ENCODE measurements around the gene PAQR7. TPM values are rescaled to one million over a fixed set of nuclear protein-coding genes. Genes with fewer than 3 reads are reported as not detected.
A peak's percentile ranks its signal among the peaks of the same experiment; 100 is the strongest.

The PAQR7 gene
- total RNA-seq, 2 donors from 2014 or later: 2.5 to 3.4 TPM

DNA sequence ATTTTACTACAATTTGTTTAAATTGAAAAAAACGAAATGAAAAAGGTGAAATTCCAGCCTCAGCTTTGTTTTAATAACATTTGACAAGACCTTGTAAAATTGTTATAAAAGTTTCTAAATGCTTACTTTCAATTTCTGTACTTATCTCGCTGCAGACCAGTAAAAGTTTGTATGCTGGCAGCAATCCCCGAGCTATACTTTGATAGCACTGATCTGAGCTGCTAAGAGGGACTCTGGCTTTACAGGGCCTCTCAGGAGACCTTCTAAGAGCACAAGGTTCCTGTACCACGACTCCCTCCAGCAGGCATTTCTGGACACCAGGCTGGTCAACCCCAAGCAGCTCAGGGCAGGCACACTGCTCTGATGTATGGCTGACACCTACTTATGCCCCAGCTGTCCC, 17.6 kb upstream of the PAQR7 start:
- no peak for DNase-seq
- H3K9me3 ChIP-seq: no peaks in the 10 kb centered on the region
- TF ChIP-seq, protein P1, sequence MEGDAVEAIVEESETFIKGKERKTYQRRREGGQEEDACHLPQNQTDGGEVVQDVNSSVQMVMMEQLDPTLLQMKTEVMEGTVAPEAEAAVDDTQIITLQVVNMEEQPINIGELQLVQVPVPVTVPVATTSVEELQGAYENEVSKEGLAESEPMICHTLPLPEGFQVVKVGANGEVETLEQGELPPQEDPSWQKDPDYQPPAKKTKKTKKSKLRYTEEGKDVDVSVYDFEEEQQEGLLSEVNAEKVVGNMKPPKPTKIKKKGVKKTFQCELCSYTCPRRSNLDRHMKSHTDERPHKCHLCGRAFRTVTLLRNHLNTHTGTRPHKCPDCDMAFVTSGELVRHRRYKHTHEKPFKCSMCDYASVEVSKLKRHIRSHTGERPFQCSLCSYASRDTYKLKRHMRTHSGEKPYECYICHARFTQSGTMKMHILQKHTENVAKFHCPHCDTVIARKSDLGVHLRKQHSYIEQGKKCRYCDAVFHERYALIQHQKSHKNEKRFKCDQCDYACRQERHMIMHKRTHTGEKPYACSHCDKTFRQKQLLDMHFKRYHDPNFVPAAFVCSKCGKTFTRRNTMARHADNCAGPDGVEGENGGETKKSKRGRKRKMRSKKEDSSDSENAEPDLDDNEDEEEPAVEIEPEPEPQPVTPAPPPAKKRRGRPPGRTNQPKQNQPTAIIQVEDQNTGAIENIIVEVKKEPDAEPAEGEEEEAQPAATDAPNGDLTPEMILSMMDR (IDR thresholded peaks at IDR 0.05): no peak
- no peaks in the 10 kb centered on the region for H3K27me3 ChIP-seq
- intact Hi-C loops (cut with DNase I): no loop called here
- peak overlapping the region; percentile 14 for H3K27ac ChIP-seq
- no peaks in the 10 kb centered on the region for H3K36me3 ChIP-seq
- H3K4me1 ChIP-seq: peaks cover 5% of the 10 kb centered on the region
- H3K9ac ChIP-seq (ENCODE audit: low read depth in 2 of 2, low read length in 2 of 2): no peak overlapping the region
- H3K4me3 ChIP-seq: no peak overlapping the region

DNA sequence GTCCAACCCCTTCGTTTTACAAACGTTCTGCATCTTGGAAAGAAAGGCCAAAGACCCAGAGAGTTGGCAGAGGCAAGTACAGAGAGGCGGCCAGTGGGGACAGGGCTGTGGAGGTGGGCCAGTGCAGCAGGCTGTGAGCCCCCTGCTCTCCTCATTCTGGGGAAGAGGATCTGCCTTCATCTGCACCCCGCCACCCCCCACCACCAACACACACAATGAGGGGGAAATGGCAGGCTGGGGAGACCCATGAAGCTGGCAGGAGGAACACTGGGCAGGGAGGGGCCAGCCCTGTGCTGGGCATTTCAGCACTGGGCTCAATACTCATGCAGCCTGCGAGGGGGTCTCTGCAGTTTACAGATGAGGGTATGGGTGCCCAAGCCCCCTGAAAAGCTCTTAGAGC, 16.1 kb upstream of the PAQR7 start:
- H3K9ac ChIP-seq (ENCODE audit: low read depth in 2 of 2, low read length in 2 of 2): no peak overlapping the region
- no peak overlapping the region for H3K4me3 ChIP-seq
- H3K4me1 ChIP-seq: peaks cover 5% of the 10 kb centered on the region
- intact Hi-C loops (cut with DNase I): no loop called here
- H3K27ac ChIP-seq: peak overlapping the region; percentile 33
- no peak for DNase-seq
- H3K36me3 ChIP-seq: no peaks in the 10 kb centered on the region
- no peaks in the 10 kb centered on the region for H3K27me3 ChIP-seq
- TF ChIP-seq, protein P1 (IDR thresholded peaks at IDR 0.05): no peak
- no peaks in the 10 kb centered on the region for H3K9me3 ChIP-seq

DNA sequence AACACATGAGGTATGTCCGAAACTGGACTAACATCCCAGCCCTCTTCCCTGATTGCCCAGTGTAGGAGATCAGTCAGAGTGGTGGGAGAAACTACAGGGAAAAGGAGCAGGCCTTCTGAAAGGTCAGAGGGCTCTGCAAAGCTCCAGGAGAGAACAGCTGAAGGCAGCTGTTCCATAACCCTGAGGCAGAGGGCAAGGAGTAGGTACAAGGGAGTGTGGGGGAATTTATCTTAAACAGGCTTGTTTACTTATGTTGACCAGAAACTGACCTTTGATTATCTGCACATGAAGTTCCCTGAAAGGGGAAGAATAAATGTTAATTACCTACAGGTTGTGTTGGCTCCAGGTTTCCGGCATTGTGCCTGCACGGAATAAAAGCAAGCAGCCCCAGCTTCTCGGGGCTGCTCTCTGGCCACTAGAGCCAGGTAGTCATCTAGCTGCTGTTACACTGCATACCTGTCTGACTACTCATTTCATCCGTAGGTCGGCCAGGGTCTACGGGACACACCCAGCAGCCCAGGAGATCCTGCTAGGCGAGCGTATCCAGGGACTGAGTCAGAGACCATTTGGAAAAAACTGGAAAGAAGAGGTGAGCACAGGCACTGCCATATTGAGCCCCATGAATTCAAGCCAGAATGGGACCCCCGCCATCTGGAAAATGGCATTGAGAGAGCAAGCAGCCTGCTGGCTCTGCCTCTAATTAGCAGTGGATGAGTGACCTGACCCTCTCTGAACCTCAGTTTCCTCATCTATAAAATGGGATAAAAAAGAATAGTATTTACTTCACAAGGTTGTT, 14.9 kb upstream of the PAQR7 start:
- H3K36me3 ChIP-seq: no peaks in the 10 kb centered on the region
- intact Hi-C loops (cut with DNase I): no loop called here
- no peaks in the 10 kb centered on the region for H3K9me3 ChIP-seq
- peak; percentile 72 for DNase-seq
- no peak overlapping the region for H3K4me3 ChIP-seq
- TF ChIP-seq, protein P1 (IDR thresholded peaks at IDR 0.05): no peak
- peaks cover 5% of the 10 kb centered on the region for H3K4me1 ChIP-seq
- peak overlapping the region in 1 of 2 donors; percentile 38 for H3K9ac ChIP-seq (ENCODE audit: low read depth in 2 of 2, low read length in 2 of 2)
- H3K27ac ChIP-seq: peak overlapping the region; percentile 69
- no peaks in the 10 kb centered on the region for H3K27me3 ChIP-seq

DNA sequence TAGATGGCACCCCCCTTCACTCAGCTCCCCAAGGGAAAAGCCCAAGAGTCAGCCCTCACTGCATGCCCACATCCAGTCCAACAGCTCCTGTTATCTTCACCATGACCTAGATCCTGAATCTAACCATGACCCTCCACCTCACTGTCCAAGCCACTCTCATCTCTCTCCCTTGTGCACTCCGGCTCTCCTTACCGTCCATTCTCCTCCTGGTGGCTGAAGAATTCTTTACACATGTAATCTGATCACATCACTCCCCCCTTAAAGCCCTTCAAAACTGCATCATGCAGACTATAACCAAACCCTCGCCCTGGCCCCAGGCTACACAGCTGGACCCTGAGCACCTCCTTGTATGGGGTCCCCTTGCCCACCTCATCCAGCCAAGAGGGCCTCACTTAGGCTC, 14.0 kb upstream of the PAQR7 start:
- Histone ChIP-seq H3K4me3 (no peak overlapping the region), H3K9me3 (no peaks in the 10 kb centered on the region), H3K4me1 (peaks cover 5% of the 10 kb centered on the region), H3K27me3 (no peaks in the 10 kb centered on the region), H3K27ac (peak overlapping the region; percentile 69), H3K36me3 (no peaks in the 10 kb centered on the region), H3K9ac (ENCODE audit: low read depth in 2 of 2, low read length in 2 of 2) (no peak overlapping the region)
- no peak for DNase-seq
- intact Hi-C loops (cut with DNase I): no loop called here
- TF ChIP-seq, protein P1 (IDR thresholded peaks at IDR 0.05): no peak

DNA sequence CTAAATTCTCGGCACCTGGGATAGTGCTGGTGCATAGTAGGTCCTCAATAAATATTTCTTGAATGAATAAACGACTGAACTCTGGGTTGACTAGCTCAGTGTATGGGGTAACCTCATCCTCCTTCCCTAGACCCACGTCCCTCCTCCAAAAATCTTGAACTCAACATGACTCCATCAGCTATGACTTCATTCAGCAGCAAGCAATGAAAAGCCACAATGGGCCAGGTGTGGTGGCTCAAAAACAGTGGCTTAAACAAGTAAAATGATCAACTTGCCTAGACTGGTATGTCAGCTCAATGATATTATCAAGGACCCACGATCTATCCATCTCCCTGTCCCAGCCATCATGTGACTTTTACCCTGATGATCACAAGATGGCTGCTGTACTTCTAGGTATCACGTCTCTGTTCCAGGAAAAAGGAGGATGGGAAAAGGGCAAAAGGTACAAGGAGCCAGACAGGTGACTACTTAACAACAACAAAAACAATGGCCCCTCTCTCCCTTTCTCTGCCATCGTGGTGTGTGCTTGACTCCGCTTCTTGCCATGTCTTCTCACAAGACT, 13.0 kb upstream of the PAQR7 start:
- Histone ChIP-seq H3K27me3 (no peaks in the 10 kb centered on the region), H3K9ac (ENCODE audit: low read depth in 2 of 2, low read length in 2 of 2) (no peak overlapping the region), H3K27ac (no peak overlapping the region), H3K9me3 (no peaks in the 10 kb centered on the region), H3K4me1 (peaks cover 5% of the 10 kb centered on the region), H3K36me3 (no peaks in the 10 kb centered on the region), H3K4me3 (no peak overlapping the region)
- TF ChIP-seq, protein P1 (IDR thresholded peaks at IDR 0.05): no peak
- no peak for DNase-seq
- intact Hi-C loops (cut with DNase I): no loop called here

Measured in colonic mucosa (tissue), 4 donors.